Activated T-helper 17 cell treated with anti-CD3 and anti-CD28 coated beads, Interleukin-2, amount 50 U/mL, for 72 hours (primary cell): ENCODE measurements around the gene ATIC. TPM values are rescaled to one million over a fixed set of nuclear protein-coding genes. Genes with fewer than 3 reads are reported as not detected.

ENCODE experiments used
- ATAC-seq: fragments of 150-1000 bp; cut with Tn5 transposase; replicated peaks from 2 replicates; pipeline ENCODE4 v1.10.0; 2021; ENCODE audit warnings: mild to moderate bottlenecking, moderate library complexity
- H3K27ac Mint-ChIP-seq: one replicate; pipeline ENCODE4 v1.8.0; 2022; ENCODE audit warnings: mixed read lengths
- H3K27me3 Mint-ChIP-seq: one replicate; pipeline ENCODE4 v1.8.0; 2022; ENCODE audit warnings: mixed read lengths
- H3K36me3 Mint-ChIP-seq: one replicate; pipeline ENCODE4 v1.8.0; 2022; ENCODE audit warnings: low read depth, mild to moderate bottlenecking, mixed read lengths
- H3K4me1 Mint-ChIP-seq: one replicate; pipeline ENCODE4 v1.8.0; 2022; ENCODE audit warnings: mixed read lengths
- H3K4me3 Mint-ChIP-seq: one replicate; pipeline ENCODE4 v1.8.0; 2022; ENCODE audit warnings: mild to moderate bottlenecking, mixed read lengths
- H3K9me3 Mint-ChIP-seq: one replicate; pipeline ENCODE4 v1.8.0; 2022; ENCODE audit warnings: mixed read lengths
- total RNA-seq, 2 donors: library from RNA; stranded (reverse); gene quantifications; one replicate each; pipeline ENCODE4 v1.2.3, GENCODE V29; 2022

ATIC gene
- total RNA-seq, 2 donors from 2014 or later: 117 to 247 TPM

DNA sequence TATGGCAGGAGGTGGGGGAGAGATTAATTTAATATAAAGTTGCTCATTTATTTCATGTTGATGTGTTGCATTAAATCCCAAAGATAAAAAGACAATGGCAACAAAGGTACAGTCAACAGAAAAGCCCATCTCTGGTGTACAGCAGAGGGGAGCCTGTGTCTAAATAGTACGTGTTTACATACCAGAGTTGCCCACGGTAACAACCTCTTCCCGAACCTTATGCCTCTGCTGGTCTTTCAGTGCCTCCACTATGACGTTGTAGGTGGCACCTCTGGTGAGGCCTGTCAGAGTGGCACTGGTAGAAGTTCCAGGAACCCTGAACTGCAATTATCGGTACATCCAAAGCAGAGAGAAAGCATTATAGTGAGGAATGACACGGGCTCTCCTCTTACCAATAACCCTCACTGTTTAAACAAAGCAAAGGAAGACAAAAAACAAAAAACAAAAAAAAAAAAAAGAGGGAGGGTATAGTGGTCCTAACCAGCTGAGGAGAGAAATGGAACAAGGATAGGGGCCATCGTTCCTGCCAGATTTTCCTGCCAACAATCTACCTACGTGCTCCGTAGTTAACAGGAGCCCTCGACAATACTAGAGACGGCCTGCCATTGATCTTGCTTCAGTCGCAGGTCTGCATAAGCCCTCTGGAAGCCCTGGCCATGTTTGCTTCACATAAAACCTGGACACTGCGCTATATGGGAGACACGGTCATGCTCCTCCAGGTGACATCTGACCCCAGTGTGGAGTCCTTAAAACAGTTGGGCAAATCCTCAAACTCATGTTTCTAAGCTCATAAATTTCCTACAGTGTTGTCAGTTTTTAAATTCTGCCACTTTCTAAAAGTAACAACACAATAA is 58.5 kb downstream of the ATIC start:
- H3K36me3 Mint-ChIP-seq: peaks cover 28% of the 10 kb centered on the region
- H3K4me1 Mint-ChIP-seq: no peaks in the 10 kb centered on the region
- no peaks in the 10 kb centered on the region for H3K9me3 Mint-ChIP-seq
- H3K27me3 Mint-ChIP-seq: no peaks in the 10 kb centered on the region
- no peak overlapping the region for H3K4me3 Mint-ChIP-seq
- H3K27ac Mint-ChIP-seq: no peak overlapping the region
- no peak for ATAC-seq

DNA sequence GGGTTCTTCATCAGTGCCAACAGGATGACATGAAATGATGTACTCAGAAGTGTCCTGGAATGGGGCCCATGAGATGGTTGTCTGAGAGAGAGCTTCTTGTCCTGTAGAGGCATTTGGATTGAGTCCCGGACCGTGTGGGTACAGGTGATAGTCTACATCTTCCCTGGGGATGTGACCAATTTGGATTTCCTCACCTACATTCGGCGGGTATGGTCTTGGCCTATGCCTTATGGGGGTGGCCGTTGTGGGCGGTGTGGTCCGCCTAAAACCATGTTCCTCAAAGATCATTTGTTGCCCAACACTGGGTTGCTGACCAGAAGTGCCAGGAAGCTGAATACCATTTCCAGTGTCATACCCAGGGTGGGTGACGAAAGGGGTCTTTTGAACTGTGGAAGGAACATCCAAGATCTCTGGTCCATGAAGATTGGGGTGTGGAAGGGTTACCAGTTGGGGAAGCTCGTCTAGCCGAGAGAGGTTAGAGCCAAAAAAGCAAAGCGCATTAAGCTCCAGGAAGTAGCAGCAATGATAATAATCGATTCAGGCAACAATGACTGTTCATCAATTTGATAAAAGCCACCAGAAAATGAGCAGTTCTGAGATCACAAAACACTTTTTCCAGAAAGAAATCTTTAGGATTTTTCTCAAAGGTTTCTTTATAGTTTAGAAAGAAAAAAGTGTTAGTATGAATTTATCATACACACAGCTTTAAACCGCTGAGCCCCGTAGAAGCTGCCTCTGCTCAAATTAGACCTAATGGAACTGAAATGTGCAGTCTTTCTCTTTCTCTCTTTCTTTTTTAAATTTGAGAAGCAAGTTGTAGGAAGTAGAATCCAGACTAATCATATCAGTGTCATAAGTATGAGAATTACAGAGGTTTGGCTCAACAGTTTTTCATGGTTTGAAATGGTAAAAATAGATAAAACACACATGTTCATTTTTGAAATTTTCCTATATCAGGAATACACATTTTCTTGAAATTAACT is 60.3 kb downstream of the ATIC start:
- ATAC-seq: no peak
- H3K4me3 Mint-ChIP-seq: no peak overlapping the region
- no peaks in the 10 kb centered on the region for H3K27me3 Mint-ChIP-seq
- peaks cover 17% of the 10 kb centered on the region for H3K36me3 Mint-ChIP-seq
- no peaks in the 10 kb centered on the region for H3K9me3 Mint-ChIP-seq
- H3K27ac Mint-ChIP-seq: no peak overlapping the region
- H3K4me1 Mint-ChIP-seq: no peaks in the 10 kb centered on the region

DNA sequence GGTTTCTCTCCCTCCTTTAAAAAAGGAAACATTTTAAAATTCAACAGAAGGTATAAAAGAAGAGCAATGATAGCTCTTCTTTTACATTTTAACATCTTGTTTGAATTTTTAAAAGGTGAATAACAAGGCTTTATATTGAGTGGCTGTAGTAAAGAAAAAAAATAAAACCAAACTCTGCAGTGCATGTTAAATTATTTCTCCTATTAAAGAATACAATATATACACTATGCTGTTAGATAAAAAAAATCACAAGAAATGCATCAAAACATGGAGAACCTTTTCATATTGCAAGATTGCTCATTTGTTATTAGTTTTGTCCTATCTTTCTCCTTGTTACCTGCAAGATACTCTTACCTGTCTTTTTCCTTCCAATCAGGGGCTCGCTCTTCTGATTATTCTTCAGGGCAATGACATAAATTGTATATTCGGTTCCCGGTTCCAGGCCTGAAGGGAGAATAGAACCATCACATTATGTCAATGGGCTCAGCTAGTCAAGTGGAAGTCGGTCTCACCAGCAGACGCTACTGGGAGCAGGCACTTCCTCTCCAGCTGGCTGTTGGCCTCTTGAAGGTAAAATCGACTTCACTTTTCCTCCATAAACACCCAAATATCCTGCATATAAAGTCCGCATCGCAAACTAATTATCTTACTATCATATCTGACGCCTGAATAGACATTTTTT is 61.2 kb downstream of the ATIC start:
- ATAC-seq: no peak
- H3K9me3 Mint-ChIP-seq: no peaks in the 10 kb centered on the region
- no peak overlapping the region for H3K4me3 Mint-ChIP-seq
- no peak overlapping the region for H3K27ac Mint-ChIP-seq
- no peaks in the 10 kb centered on the region for H3K27me3 Mint-ChIP-seq
- H3K36me3 Mint-ChIP-seq: peaks cover 12% of the 10 kb centered on the region
- H3K4me1 Mint-ChIP-seq: no peaks in the 10 kb centered on the region

DNA sequence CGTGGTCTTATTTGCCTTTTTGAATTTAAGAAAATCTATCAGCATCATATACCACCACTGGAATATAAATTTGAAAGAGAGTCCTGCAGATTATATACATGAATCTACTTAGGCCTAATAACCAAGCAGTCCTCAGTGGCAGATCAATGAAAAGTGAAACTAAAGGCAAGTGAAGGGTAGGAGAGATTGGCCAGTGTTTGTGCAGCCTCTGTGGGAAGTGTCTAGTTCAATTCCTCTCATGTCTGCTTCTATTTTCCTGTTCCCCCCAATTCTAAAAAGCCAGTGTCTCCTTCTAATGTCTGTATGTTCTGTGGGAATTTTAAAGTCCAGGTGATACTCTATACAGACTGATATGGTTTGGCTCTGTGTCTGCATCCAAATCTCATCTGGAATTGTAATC is 62.1 kb downstream of the ATIC start:
- no peak for ATAC-seq
- no peaks in the 10 kb centered on the region for H3K9me3 Mint-ChIP-seq
- H3K4me3 Mint-ChIP-seq: no peak overlapping the region
- H3K36me3 Mint-ChIP-seq: peaks cover 12% of the 10 kb centered on the region
- no peak overlapping the region for H3K27ac Mint-ChIP-seq
- H3K27me3 Mint-ChIP-seq: no peaks in the 10 kb centered on the region
- H3K4me1 Mint-ChIP-seq: no peaks in the 10 kb centered on the region

DNA sequence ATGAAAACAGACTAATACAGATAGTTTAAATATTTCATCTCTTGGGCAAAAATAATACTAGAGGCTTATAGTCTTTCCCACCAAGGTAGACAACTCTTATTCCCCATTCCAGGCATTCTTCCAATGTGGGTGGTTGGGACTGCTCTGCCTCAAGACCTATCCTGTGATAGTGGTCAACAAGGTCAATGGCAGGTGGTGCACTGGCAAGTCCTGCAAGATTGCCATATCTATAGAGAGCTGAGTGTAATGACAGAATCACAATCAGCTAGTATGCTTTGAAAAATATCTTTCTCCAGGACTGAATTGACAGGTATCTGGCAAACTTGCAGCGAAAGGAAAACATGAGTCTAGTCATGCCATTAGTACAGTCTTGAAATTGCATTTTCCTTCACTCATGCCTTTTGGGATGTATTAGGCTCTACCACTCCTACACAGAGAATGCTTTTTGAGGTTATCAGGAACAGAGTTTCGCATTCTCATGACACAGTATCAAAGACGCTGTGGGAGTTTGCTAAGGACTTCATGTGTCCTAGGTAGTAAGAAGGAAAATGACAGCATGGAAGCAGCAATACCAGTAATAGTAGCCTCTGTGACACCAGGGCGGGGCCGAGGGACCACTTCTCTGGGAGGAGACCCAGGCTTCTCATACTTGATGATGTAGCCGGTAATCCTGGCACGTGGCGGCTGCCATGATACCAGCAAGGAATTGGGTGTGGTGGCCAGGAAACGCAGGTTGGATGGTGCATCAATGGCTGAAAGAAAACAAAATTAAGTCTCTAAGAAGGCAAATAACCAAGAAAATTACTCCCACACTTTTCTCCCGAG is 63.0 kb downstream of the ATIC start:
- ATAC-seq: no peak
- no peaks in the 10 kb centered on the region for H3K9me3 Mint-ChIP-seq
- peaks cover 12% of the 10 kb centered on the region for H3K36me3 Mint-ChIP-seq
- H3K4me3 Mint-ChIP-seq: no peak overlapping the region
- no peak overlapping the region for H3K27ac Mint-ChIP-seq
- H3K27me3 Mint-ChIP-seq: no peaks in the 10 kb centered on the region
- H3K4me1 Mint-ChIP-seq: no peaks in the 10 kb centered on the region

DNA sequence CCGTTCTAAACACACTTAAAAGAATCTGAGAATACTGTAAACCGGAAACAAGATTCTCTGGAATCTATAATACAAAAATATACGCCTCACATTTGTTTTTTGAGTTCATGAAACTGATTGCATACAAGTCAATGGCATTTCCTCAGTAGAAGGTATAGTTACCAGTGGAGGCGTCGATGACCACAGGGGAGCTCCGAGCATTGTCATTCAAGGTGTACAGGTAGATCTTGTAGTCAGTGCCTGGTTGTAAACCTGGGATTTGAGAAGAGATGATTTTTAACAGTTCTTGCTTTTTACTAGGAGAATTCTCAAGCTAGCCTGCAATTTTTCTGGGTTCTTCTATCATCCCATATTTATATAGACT is 63.6 kb downstream of the ATIC start:
- Mint-ChIP-seq H3K4me3 (no peak overlapping the region), H3K4me1 (no peaks in the 10 kb centered on the region), H3K27me3 (no peaks in the 10 kb centered on the region), H3K36me3 (peaks cover 12% of the 10 kb centered on the region), H3K9me3 (no peaks in the 10 kb centered on the region), H3K27ac (no peak overlapping the region)
- ATAC-seq: no peak

DNA sequence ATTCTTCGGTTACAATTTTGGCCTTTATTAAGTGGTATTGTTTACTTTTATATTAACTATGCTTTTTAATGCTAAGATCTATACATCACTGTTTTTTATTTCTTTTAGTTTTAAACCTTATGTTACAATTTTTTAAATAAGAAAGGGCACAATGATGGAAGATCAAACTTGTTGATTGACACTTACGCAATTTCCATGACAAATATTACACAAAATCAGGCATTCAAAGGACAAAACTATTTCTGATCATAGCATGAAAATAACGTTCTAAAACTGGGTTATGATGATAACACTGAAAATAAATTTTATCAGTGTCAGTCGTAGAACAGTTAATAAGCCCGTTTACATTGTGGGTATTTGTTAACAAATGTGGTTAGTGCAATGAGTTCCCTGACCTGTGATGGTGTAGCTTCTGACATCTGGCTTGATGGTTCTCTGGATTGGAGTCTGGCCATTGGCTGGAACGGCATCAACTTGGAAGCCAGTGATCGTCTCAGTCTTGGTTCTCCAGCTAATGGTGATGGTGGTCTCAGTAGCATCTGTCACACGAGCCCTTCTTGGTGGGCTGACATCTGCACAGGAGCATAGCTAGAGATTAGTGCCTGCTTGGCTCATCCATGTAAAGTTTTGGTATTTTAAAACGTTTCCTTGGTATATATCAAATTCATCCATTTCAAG is 64.4 kb downstream of the ATIC start:
- Mint-ChIP-seq H3K27ac (no peak overlapping the region), H3K4me3 (no peak overlapping the region), H3K27me3 (no peaks in the 10 kb centered on the region), H3K36me3 (peaks cover 12% of the 10 kb centered on the region), H3K9me3 (no peaks in the 10 kb centered on the region), H3K4me1 (no peaks in the 10 kb centered on the region)
- ATAC-seq: no peak

DNA sequence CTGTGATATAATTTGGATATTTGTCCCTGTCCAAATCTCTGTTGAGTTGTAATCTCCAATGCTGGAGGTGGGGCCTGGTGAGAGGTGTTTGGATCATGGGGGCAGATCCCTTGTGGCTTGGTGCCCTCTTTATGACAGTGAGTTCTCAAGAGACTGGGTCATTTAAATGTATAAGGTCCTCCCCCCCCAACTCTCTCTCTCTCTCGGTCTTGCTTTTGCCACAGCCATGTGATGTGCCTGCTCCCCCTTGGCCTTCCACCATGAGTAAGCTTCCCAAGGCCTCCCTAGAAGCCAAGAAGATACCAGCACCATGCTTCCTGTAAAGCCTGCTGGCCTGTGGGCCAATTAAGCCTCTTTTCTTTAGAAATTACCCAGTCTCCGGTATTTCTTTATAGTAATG is 65.4 kb downstream of the ATIC start:
- Mint-ChIP-seq H3K27ac (no peak overlapping the region), H3K4me1 (no peaks in the 10 kb centered on the region), H3K4me3 (no peak overlapping the region), H3K9me3 (no peaks in the 10 kb centered on the region), H3K36me3 (peaks cover 12% of the 10 kb centered on the region), H3K27me3 (no peaks in the 10 kb centered on the region)
- ATAC-seq: no peak

DNA sequence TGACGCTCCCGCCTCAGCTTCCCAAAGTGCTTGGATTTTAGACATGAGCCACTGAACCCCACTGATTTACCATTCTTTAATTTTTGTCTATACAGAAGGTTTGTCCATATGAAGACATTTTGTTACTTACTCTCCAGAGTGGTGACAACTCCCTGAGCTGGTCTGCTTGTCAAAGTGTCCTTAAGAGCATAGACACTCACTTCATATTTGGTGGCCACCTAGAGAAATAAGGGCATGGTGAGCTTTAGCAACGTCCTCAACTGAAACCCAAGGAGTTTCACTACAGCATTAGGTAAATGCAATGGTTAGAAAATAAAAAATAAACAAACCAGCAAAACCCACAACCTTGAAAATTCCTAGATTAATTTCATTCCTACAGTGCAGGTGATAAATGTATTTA is 66.2 kb downstream of the ATIC start:
- Mint-ChIP-seq H3K36me3 (peaks cover 12% of the 10 kb centered on the region), H3K27me3 (no peaks in the 10 kb centered on the region), H3K4me3 (no peak overlapping the region), H3K27ac (no peak overlapping the region), H3K4me1 (no peaks in the 10 kb centered on the region), H3K9me3 (no peaks in the 10 kb centered on the region)
- no peak for ATAC-seq

DNA sequence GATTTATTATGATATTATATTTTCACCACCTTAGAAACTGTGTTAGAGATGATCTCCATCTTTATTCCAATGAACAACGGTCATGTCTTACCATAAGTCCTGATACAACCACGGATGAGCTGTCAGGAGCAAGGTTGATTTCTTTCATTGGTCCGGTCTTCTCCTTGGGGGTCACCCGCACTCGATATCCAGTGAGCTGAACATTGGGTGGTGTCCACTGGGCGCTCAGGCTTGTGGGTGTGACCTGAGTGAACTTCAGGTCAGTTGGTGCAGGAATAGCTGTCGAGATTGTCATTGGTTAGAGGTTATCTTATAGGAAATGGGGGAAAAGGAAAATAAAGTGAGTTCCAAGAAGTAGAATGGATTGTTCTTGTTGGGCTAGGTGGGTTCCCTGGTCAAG is 67.2 kb downstream of the ATIC start:
- no peak for ATAC-seq
- peaks cover 10% of the 10 kb centered on the region for H3K36me3 Mint-ChIP-seq
- no peaks in the 10 kb centered on the region for H3K27me3 Mint-ChIP-seq
- no peak overlapping the region for H3K4me3 Mint-ChIP-seq
- no peaks in the 10 kb centered on the region for H3K9me3 Mint-ChIP-seq
- no peaks in the 10 kb centered on the region for H3K4me1 Mint-ChIP-seq
- no peak overlapping the region for H3K27ac Mint-ChIP-seq

DNA sequence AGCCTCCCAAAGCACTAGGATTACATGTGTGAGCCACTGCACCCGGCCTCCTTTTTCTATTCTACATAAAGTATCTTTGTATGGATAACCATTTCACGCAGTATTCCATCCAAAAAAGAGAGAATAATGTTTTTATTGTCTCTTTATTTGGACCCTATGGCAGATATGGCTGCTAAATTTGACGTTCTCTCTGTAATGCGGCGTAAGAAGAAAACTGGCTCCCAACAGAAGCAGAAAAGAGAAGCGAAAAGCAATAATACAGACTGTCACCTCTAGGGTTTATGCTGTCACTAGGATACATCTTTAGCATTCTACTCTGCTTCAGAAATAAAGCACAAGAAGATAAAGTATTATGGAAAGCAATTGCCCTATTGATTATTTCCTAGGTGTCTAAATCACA is 68.1 kb downstream of the ATIC start:
- Mint-ChIP-seq H3K36me3 (peaks cover under 1% of the 10 kb centered on the region), H3K27me3 (no peaks in the 10 kb centered on the region), H3K9me3 (no peaks in the 10 kb centered on the region), H3K4me3 (no peak overlapping the region), H3K4me1 (no peaks in the 10 kb centered on the region), H3K27ac (no peak overlapping the region)
- no peak for ATAC-seq

DNA sequence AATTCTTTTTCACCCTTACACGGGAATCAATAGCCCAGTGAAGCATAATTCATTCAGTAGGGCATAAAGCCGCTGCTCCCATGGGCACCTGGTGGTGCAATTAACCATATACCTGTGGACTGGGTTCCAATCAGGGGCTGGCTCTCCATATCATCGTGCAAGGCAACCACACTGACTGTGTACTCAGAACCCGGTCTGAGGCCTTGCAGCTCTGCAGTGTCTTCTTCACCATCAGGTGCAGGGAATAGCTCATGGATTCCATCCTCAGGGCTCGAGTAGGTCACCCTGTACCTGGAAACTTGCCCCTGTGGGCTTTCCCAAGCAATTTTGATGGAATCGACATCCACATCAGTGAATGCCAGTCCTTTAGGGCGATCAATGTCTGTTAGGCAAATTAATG is 68.8 kb downstream of the ATIC start:
- H3K4me1 Mint-ChIP-seq: no peaks in the 10 kb centered on the region
- ATAC-seq: no peak
- H3K27ac Mint-ChIP-seq: no peak overlapping the region
- H3K4me3 Mint-ChIP-seq: no peak overlapping the region
- no peaks in the 10 kb centered on the region for H3K36me3 Mint-ChIP-seq
- no peaks in the 10 kb centered on the region for H3K9me3 Mint-ChIP-seq
- no peaks in the 10 kb centered on the region for H3K27me3 Mint-ChIP-seq

DNA sequence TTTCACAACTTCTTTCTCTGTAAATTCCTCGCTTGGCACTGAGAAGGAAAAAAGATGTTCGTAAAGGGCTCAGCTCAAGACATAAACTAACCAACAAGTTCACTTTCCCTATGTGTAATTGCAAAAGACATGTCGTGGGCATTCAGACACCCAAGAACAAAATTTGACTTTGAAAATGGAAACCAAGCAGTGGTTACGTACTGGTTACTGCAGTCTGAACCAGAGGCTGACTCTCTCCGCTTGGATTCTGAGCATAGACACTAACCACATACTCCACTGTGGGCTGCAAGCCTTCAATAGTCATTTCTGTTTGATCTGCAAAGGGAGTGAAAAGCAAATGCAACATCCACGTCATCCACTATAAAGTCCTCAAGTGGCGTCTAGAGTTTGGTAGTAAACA is 70.2 kb downstream of the ATIC start:
- no peaks in the 10 kb centered on the region for H3K36me3 Mint-ChIP-seq
- H3K4me3 Mint-ChIP-seq: no peak overlapping the region

More for the DNA sequence above, 70.2 kb downstream of the ATIC start:
- no peak for ATAC-seq
- H3K27me3 Mint-ChIP-seq: no peaks in the 10 kb centered on the region
- H3K9me3 Mint-ChIP-seq: no peaks in the 10 kb centered on the region
- no peaks in the 10 kb centered on the region for H3K4me1 Mint-ChIP-seq
- no peak overlapping the region for H3K27ac Mint-ChIP-seq
